Activated gamma-delta T cell (primary cell): ENCODE data around the gene MAD1L1.
"Not testable (repeated sequence)": the region's sequence is repeated elsewhere in the genome, so short reads cannot be mapped to it uniquely, and the experiment has no call there.

Experiments
- DNase-seq: peaks from one replicate; lab custom pipeline; 2025; lab: John Stamatoyannopoulos, UW

MAD1L1 gene

DNA sequence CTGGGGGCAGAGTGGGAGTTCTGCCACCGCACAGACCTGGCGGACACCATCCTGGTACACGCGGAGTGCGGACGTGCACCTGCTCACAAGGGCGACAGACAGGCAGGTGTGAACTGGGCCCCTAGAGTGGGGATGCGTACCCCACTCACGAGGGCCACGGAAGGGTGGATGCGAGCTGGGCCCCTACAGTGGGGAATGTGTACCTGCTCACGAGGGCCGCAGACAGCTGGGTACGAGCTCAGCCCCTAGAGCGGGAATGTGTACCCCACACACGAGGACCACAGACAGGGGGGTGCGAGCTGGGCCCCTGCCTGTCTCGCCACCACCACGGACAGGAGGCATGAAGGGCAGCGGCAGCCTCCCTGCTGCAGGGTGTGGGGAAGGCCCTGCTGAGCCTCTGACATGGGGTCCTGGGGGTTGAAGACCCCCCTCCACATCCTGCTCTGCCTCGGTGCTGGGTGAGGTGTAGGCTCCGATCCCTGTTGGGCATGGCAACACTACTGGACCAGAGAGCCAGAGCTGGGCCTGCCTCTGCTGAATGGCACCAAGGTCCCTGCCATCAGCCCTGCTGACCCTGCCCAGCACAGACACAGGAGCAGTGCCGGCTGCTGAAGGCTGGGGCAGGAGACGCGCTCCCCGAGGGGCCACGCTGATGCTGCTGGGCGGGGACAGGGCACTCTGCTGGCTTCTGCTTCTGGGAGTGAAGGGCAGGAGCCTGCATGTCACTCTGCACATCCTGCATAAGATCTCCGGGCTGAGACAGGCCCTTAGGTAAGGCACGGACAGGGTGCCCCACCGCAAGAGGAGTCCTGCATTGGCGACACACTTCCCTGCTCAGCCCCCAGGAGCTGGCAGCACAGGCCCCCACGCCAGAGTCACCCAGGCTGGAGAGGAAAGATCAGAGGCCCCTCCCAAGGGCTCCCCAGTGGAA, 259.2 kb downstream of the MAD1L1 start:
- no peak for DNase-seq

GRCh38 chr7:1972744-1973143, 260.0 kb downstream of the MAD1L1 start:
- no peak for DNase-seq

- no peak for DNase-seq
Measured at GRCh38 chr7:1971946-1972654, 260.6 kb downstream of the MAD1L1 start.

DNA sequence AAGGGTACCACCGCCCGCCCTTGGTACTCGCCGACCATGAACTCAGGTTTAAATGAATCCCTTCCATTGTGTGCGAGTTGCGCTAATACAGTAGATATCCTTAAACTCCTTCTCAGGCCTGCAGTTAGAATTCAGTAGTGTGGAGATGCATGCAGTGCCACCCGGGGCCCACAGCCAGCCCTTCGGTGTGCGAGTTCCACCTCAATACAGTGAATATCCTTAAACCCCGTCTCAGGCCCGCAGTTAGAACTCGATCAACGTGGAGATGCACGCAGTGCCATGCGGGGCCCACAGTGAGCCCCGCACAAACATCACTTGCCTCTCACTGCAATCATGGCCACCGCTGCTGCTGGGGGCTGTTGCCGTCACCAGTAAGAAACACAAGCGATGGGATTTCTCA, 261.9 kb downstream of the MAD1L1 start:
- DNase-seq, result no peak

GRCh38 chr7:1970285-1970660, 262.5 kb downstream of the MAD1L1 start:
- not testable (repeated sequence) for DNase-seq

DNA sequence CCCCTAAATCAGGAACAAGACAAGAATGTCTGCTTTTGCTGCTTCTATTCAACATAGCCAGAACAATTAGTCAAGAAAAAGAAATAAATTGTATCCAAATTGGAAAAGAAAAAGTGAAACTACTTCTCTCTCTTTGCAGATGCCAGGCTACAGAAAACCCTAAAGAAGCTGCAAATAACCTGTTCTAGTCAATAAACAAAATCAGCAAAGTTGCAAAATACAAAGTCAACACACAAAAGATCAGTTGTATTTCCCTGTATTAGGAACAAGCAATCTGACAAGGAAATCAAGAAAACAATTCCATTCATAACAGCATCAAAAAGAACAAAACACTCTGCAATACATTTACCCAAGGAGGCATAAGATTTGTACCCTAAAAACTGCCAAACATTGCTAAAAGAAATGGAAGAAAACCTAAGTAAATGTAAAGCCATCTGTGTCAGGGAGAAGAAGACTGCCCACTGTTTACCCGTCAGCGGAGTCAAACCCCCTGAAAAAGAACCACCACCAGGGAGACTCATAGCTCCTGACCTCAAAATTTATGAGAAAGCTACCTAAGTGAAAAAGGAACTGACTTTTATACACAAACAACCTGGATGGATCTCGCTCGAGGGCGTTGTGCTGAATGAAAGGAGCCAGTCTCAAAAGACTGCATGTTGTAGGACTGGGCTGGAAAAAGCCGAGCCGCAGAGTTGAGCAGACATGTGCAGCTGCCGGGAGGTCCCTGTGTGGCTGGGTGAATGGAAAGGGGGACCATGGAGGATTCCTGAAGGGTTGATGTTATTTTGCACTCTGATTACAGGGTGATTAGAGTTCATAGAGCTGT, 263.1 kb downstream of the MAD1L1 start:
- DNase-seq, result no peak

- no peak for DNase-seq
Measured at GRCh38 chr7:1968397-1969111, 264.2 kb downstream of the MAD1L1 start.

GRCh38 chr7:1967512-1968396, 265.0 kb downstream of the MAD1L1 start:
- DNase-seq, result no peak

- no peak for DNase-seq
Measured at GRCh38 chr7:1966631-1967200, 266.0 kb downstream of the MAD1L1 start.

DNA sequence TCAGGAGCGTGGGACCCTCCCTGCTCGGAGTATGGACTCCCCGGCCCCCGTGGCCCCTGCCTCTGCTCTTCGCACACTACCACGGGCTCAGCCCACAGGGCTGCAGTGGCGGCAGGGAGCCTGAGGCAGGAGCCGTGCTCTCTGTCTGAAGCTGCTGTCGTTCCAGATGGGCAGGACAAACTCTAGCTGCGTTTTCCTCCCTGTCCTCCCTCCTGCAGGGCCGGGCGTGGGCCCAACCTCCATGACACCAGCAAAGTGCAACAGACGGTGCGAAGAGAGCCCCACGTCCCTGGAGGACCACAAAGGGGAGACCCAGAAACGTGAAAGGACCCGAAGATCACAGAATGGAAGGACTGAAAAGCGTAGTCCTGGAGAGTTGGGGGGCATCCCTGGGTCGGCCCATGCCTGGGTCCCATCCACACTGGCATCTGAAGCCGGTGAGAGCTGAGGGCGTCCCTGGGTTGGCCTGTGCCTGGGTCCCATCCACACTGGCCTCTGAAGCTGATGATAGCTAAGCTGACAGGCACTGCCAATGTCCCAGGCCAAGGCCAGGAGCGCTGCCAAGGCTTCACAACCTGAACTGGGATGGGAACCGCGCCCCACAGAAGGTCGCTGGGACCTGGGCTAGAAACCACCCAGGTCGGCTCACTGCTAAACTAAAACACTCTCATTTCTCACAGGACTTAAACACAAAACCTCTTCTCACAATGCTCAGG, 267.0 kb downstream of the MAD1L1 start:
- no peak for DNase-seq

DNA sequence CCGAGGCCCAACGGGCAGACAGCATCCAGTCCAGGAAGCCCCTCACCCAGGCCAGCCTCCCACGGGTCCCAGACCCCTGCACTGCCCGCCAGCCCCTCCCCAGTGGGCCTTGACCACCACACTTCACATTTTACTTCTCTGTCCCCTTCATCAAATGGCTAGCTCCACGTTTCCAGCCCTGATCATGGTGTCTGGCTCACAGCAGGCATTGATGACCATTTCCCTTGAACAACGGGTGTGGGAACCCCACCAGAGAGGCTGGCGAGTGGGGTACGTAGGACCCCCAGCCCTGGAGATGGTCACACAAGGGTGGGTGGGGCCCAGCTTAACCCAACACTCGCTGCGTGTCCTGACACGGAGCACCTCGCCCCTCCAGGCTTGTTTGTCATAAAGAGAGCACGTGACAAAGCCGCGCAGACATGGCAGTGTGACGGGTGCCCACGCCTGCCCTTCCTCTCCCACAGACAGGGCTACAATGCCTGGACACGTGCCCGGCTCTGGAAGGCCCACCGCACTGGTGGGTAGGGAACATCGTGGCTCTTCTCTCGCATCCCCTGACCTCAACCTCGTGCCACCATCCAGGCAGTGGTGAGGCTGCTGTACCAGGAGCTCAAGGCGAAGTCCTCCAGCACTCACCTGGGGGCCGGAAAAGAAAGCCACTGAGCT, 267.7 kb downstream of the MAD1L1 start:
- DNase-seq, result no peak

DNA sequence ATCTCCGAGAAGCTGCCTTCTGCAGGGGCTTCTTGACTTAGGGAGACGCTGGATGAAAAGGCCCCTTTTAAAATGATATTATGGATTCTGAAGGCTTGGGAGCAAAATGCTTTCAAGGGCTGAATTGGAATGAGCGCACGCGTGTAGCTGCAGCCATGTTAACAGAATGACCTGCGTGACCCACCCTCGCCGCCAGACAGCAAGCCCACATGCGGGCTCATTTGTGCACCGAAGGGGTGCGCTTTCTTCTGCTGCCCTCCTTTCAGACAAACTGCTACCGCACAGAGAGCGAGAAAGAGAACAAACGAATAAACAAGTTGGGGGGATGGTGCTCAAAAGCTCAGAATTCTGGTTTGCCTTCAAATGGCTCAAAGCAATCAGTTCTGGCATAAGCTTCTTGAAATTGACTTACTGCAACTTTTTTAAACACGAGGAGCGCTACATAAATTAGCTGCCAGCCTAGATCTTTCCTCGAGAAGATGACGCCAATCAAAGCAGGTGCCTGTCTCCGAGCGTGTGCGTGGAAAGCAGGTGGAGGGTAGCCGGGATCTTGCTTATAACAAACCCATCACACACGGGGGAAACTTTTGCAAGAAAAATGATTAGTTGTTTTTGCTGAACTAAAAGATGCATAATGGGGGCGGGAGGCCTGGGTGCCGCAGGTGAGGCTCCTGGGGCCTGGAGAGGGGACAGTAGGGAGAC, 268.4 kb downstream of the MAD1L1 start:
- DNase-seq, result no peak

GRCh38 chr7:1963575-1963974, 269.2 kb downstream of the MAD1L1 start:
- no peak for DNase-seq

- no peak for DNase-seq
Measured at GRCh38 chr7:1961701-1962276, 271.0 kb downstream of the MAD1L1 start.

DNA sequence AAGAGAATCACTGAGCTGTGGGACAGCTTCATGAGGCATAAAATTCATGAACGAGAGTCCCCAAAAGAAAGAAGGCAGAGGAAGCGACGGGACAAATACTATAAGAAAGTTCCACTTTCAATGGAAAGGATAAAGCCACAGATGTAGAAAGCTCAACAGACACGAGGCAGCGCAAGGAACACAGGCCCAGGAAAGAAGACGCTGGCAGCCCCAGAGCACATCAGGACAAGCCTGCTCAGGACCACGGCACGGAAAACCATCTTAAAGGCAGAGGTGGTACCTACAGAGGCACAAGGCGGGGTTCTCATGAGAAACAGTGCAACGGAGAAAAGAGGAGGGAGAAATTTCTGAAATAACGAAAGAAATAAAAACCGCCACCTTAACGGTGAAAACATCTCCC, 273.4 kb downstream of the MAD1L1 start:
- no peak for DNase-seq

GRCh38 chr7:1957471-1958225, 275.1 kb downstream of the MAD1L1 start:
- DNase-seq, result no peak
